Kidney capillary endothelial cell (primary cell): ENCODE data around the gene RER1.

Source experiments
- DNase-seq: peaks from one replicate; pipeline ENCODE4 v3.0.0-alpha.2; 2018; ENCODE audit warnings: low spot score

The RER1 gene, protein sequence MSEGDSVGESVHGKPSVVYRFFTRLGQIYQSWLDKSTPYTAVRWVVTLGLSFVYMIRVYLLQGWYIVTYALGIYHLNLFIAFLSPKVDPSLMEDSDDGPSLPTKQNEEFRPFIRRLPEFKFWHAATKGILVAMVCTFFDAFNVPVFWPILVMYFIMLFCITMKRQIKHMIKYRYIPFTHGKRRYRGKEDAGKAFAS

DNA sequence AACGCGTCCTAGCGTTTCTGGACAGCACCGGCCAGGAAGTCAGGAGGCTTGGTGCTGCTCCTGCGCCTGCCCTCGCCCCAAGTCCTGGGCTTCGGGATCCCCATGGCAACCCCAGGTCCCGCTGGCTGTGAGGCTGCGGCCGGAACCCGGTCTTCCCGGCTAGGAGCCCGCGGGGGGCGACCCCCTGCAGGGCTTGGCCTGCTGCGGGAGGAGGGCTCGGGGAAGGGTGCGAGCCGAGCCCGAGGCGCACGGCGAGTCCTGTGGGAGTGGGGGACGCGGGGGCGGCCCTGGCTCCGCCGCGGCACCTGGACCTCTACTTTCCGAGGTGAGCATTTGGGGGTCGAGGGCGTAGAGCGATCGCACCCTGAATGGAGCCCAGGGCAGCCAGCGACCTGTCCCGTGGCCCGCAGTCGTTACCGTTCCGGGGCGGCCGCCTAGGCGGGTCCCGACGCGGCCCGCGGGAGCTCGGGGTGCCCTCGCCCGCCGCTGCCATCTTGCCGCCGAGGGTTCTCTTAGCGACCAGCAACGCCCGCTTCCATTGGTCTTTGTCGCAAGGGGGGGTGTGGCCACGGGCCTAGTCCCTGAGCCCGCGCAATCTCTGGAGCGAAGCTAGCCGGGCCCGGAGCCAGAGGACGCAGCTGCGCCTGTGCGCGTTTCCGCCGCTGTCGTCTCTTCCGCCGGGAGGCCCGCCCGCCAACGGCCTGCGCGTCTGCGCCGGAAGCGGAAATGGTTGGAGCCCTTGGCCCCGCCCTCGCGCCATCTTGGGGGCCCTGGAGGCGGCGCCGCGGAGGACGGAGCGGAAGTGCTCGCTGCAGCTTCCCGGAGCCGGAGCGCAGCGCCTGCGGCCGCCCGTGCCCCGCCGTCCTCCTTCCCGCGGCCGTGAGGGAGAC is at the start of gene RER1, which contains the start of gene MORN1:
Gene RER1, plus strand, starts transcription at position 801 of the 890 bp plus-strand sequence. CDS start 3,950 bp downstream, outside the sequence.
Gene MORN1, minus strand, starts transcription at position 514 of the 890 bp plus-strand sequence. Its CDS starts 21 bp downstream, at position 493.
- DNase-seq: peak; percentile 99

- DNase-seq: no peak
Measured at GRCh38 chr1:2342384-2343022, 49.1 kb upstream of the RER1 start.

- DNase-seq: no peak
Measured at GRCh38 chr1:2343023-2343935, 48.4 kb upstream of the RER1 start.

GRCh38 chr1:2344121-2344681 is 47.4 kb upstream of the RER1 start:
- no peak for DNase-seq

GRCh38 chr1:2344744-2345296 is 46.8 kb upstream of the RER1 start:
- no peak for DNase-seq

- DNase-seq: no peak
Measured at GRCh38 chr1:2345297-2346075, 46.2 kb upstream of the RER1 start.

GRCh38 chr1:2346691-2347408 is 44.8 kb upstream of the RER1 start:
- DNase-seq: no peak

DNA sequence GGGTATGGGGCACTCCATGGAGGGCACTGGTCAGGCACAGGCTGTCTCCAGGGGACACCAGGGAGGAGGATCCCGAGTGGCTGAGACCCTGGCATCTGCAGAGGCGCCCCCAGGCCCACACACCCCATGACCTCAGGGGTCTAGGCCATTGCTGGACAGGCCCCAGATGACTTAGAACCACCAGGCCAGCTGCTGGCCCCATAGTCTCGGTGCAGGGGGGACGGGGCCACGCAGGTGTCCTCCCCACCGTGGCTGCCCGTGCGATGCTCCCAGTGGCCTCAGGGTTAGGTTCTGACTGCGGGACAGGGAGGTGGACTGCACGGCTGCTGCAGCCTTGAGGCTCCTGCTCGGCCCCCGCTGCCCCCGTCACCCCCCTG is 44.2 kb upstream of the RER1 start:
- DNase-seq: no peak

DNA sequence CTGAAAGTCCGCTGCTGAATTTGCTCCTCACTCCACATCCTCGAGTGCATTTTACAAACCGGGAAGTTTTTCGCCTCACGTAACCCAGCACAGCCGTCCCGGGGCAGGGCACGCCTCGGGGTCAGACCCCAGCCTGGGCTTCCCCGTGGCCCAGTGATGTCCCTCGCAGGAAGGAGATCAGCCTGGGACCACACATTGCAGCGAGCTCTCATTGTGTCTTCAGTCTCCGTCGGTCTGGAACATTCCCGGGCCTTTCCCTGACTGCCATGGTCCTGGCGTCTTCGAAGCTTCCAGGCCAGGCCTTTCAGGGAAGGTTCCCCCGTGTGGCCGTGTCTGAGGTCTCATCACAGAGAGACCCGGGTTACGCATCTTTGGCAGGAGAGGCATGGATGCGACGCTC is 43.7 kb upstream of the RER1 start:
- no peak for DNase-seq

GRCh38 chr1:2348346-2349325 is 43.0 kb upstream of the RER1 start:
- DNase-seq: no peak

GRCh38 chr1:2349806-2350205 is 41.8 kb upstream of the RER1 start:
- DNase-seq: no peak

- DNase-seq: no peak
Measured at GRCh38 chr1:2350501-2350900, 41.1 kb upstream of the RER1 start.

GRCh38 chr1:2350911-2351655 is 40.6 kb upstream of the RER1 start:
- no peak for DNase-seq

- no peak for DNase-seq
Measured at GRCh38 chr1:2351723-2352122, 39.9 kb upstream of the RER1 start.

GRCh38 chr1:2352341-2352896 is 39.2 kb upstream of the RER1 start:
- DNase-seq: no peak

DNA sequence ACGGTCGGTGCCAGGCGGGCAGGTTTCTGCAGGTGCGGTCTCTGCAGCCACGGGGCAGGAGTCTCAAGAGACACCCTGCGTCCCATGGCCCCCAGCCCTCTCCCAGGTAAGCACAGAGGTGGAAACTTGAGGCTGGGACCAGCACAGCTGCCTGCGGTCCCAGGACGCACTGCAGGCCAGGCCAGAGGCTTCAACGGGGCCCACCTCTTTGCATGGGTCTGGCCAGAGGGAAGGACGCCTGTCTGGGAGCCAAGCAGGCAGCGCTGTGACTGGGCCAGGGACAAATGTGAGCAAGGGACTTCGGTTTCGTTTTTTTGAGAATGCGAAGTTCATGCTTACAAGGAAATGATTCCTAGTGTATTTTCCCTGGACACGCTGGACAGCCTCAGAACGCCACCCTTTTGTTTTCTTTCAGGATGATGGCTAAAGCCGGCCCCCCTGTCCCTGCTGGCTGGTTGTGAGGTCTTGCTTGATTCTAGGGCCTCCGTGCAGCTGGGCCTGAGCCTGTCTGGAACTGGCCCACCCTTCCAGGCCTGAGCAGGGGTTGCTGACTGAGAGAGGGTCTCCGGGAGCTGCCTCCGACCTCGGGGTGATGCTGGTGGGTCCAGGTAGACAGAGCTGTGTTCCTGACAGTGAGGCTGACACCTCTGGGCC is 38.6 kb upstream of the RER1 start:
- DNase-seq: no peak
